Body of pancreas (tissue), 4 donors: ENCODE data around the gene CTIF. TPM values are rescaled to one million over a fixed set of nuclear protein-coding genes. Genes with fewer than 3 reads are reported as not detected.
"Not testable (repeated sequence)": the region's sequence is repeated elsewhere in the genome, so short reads cannot be mapped to it uniquely, and the experiment has no call there.

Experiments used
- ATAC-seq: fragments of 150-250 bp; one replicate; pipeline ENCODE4 v1.9.1; 2016
- DNase-seq, 4 donors: peaks; one replicate each; pipeline ENCODE4 v3.0.0-alpha.2; 2019
- H3K27ac ChIP-seq, 4 donors: fragments of 200-600 bp; sonication (generic); 1 replicate in 3 of 4; 2 replicates in 1 of 4; pipeline versions ENCODE4 v1.5.1 to v1.6.1; 2016 to 2019; ENCODE audit warnings: mild to moderate bottlenecking in 1 of 4, mixed read lengths in 1 of 4, moderate library complexity in 1 of 4
- H3K27me3 ChIP-seq, 2 donors: fragments of 200-600 bp; sonication (generic); one replicate each; pipeline ENCODE4 v1.6.0; 2016; ENCODE audit warnings: mild to moderate bottlenecking in 1 of 2
- H3K36me3 ChIP-seq, 2 donors: fragments of 200-600 bp; sonication (generic); replicated peaks in 1 of 2; 2 replicates each; pipeline ENCODE4 v1.5.1; 2016; ENCODE audit warnings: low read depth in 2 of 2; ENCODE audit not compliant: insufficient read depth in 1 of 2
- H3K4me1 ChIP-seq: fragments of 200-600 bp; sonication (generic); one replicate; pipeline ENCODE4 v1.6.0; 2016
- H3K4me3 ChIP-seq, 2 donors: fragments of 200-600 bp; sonication (generic); 1 replicate in 1 of 2; 2 replicates in 1 of 2; pipeline ENCODE4 v1.5.1; 2016 to 2019
- H3K9me3 ChIP-seq, 3 donors: fragments of 200-600 bp; sonication (generic); 1 replicate in 2 of 3; 2 replicates in 1 of 3; pipeline ENCODE4 v1.5.1; 2016
- CTCF ChIP-seq, 7 experiments: fragments of 450-650 bp in 4 of 7; fragments of 200-600 bp in 3 of 7; sonication (generic) in 3 of 7; IDR thresholded peaks; one replicate each; pipeline ENCODE4 v1.5.1; 2016 to 2019; ENCODE audit warnings: antibody characterized with exemption in 7 of 7
- POLR2A ChIP-seq, 3 donors: fragments of 450-650 bp; IDR thresholded peaks; one replicate each; pipeline ENCODE4 v1.6.1; 2016; ENCODE audit warnings: antibody characterized with exemption in 3 of 3, mild to moderate bottlenecking in 2 of 3
- WGBS, 2 donors: methylation state at CpG; one replicate each; pipeline ENCODE4 v1.1.5; 2017; 5-methylcytosine and 5-hydroxymethylcytosine counted together
- intact Hi-C: fragments of 100-400 bp; cut with DNase I; formaldehyde crosslinking; loops from one replicate; pipeline ENCODE4 v1.15.1; 2023
- total RNA-seq, 2 donors: library from RNA; depleted of rRNA; stranded (reverse); fragments of >200 nt; gene quantifications; one replicate each; pipeline ENCODE4 v1.1.0, GENCODE V29; 2016

Gene CTIF
- total RNA-seq, 2 donors from 2014 or later = 18.7 to 24.4 TPM

GRCh38 chr18:48497863-48498262 is 41.0 kb upstream of the CTIF start:
- Histone ChIP-seq H3K4me1 (peaks cover 9% of the 10 kb centered on the region), H3K4me3 (no peak overlapping the region), H3K9me3 (no peaks in the 10 kb centered on the region), H3K27me3 (no peaks in the 10 kb centered on the region), H3K36me3 (no peaks in the 10 kb centered on the region), H3K27ac (no peak overlapping the region)
- TF ChIP-seq CTCF (IDR thresholded peaks at IDR 0.05) = no peak
- no peak for TF ChIP-seq POLR2A (IDR thresholded peaks at IDR 0.05)
- no peak for ATAC-seq
- no peak for DNase-seq
- intact Hi-C loops = no loop called here

GRCh38 chr18:48500517-48500916 is 38.3 kb upstream of the CTIF start:
- Histone ChIP-seq H3K4me1 (no peaks in the 10 kb centered on the region), H3K27me3 (no peaks in the 10 kb centered on the region), H3K27ac (no peak overlapping the region), H3K36me3 (no peaks in the 10 kb centered on the region), H3K4me3 (no peak overlapping the region), H3K9me3 (no peaks in the 10 kb centered on the region)
- no peak for DNase-seq
- intact Hi-C loops = no loop called here
- TF ChIP-seq CTCF (IDR thresholded peaks at IDR 0.05) (no peak), POLR2A (IDR thresholded peaks at IDR 0.05) (no peak)
- ATAC-seq = no peak

- DNase-seq (no peak), ATAC-seq (no peak)
- H3K4me3 ChIP-seq = no peak overlapping the region
- TF ChIP-seq CTCF (IDR thresholded peaks at IDR 0.05) (no peak), POLR2A (IDR thresholded peaks at IDR 0.05) (no peak)
- intact Hi-C loops = no loop called here
- no peaks in the 10 kb centered on the region for H3K36me3 ChIP-seq
- no peaks in the 10 kb centered on the region for H3K4me1 ChIP-seq
- peaks cover 0 to 14% (median 0%) of the 10 kb centered on the region in 3 donors for H3K9me3 ChIP-seq
- no peak overlapping the region for H3K27ac ChIP-seq
- 58 to 72% methylated on average over 4 of the region's 4 CpGs for WGBS, 2 donors
- H3K27me3 ChIP-seq = no peaks in the 10 kb centered on the region
Measured at GRCh38 chr18:48502906-48503305, 35.9 kb upstream of the CTIF start.

- no peak overlapping the region for H3K27ac ChIP-seq
- ATAC-seq = no peak
- DNase-seq = no peak
- intact Hi-C loops = no loop called here
- no peaks in the 10 kb centered on the region for H3K4me1 ChIP-seq
- no peak for TF ChIP-seq POLR2A (IDR thresholded peaks at IDR 0.05)
- TF ChIP-seq CTCF (IDR thresholded peaks at IDR 0.05) = no peak
- no peaks in the 10 kb centered on the region for H3K36me3 ChIP-seq
- no peak overlapping the region for H3K4me3 ChIP-seq
- H3K27me3 ChIP-seq = no peaks in the 10 kb centered on the region
- peaks cover 0 to 14% (median 0%) of the 10 kb centered on the region in 3 donors for H3K9me3 ChIP-seq
Measured at GRCh38 chr18:48504819-48505218, 34.0 kb upstream of the CTIF start.

GRCh38 chr18:48506983-48507568 is 31.8 kb upstream of the CTIF start:
- H3K36me3 ChIP-seq, DNase-seq, H3K27ac ChIP-seq, H3K4me3 ChIP-seq, intact Hi-C loops, H3K27me3 ChIP-seq, ATAC-seq, H3K4me1 ChIP-seq: not testable (repeated sequence)
- H3K9me3 ChIP-seq = peaks cover 0 to 14% (median 0%) of the 10 kb centered on the region in 3 donors
- 78 to 83% methylated on average over 1 of the region's 1 CpG for WGBS, 2 donors

- H3K36me3 ChIP-seq, H3K9me3 ChIP-seq, DNase-seq, ATAC-seq, H3K4me3 ChIP-seq, H3K27ac ChIP-seq, intact Hi-C loops, H3K27me3 ChIP-seq, H3K4me1 ChIP-seq: not testable (repeated sequence)
- 62 to 65% methylated on average over 4 of the region's 4 CpGs for WGBS, 2 donors
Measured at GRCh38 chr18:48512498-48512897, 26.3 kb upstream of the CTIF start.
